HepG2 (cell line): ENCODE measurements around the gene ZNF444.
"Not testable (repeated sequence)": the region's sequence is repeated elsewhere in the genome, so short reads cannot be mapped to it uniquely, and the experiment has no call there.

Experiments used
- CTCF ChIP-seq: sonication (generic); formaldehyde crosslinking; IDR thresholded peaks from 2 replicates; pipeline ENCODE4 v1.5.0; 2020; ENCODE audit warnings: mild to moderate bottlenecking, missing genetic modification reagents, moderate library complexity
- EED ChIP-seq: sonication (generic); formaldehyde crosslinking; IDR thresholded peaks from 2 replicates; pipeline ENCODE4 v1.5.0; 2020; ENCODE audit warnings: mild to moderate bottlenecking, missing genetic modification reagents
- ZC3H4 ChIP-seq: sonication (generic); formaldehyde crosslinking; IDR thresholded peaks from 2 replicates; pipeline ENCODE4 v1.4.0; 2020; ENCODE audit warnings: missing genetic modification reagents, borderline replicate concordance
- ZNF468 ChIP-seq: sonication (generic); formaldehyde crosslinking; IDR thresholded peaks from 2 replicates; pipeline ENCODE4 v1.8.0; 2022; ENCODE audit warnings: mild to moderate bottlenecking, moderate library complexity, missing genetic modification reagents
- ZNF614 ChIP-seq: IDR thresholded peaks from 2 replicates; pipeline ENCODE4 v1.6.1; 2018; ENCODE audit warnings: missing biosample characterization, missing genetic modification reagents, inconsistent platforms, borderline replicate concordance

DNA sequence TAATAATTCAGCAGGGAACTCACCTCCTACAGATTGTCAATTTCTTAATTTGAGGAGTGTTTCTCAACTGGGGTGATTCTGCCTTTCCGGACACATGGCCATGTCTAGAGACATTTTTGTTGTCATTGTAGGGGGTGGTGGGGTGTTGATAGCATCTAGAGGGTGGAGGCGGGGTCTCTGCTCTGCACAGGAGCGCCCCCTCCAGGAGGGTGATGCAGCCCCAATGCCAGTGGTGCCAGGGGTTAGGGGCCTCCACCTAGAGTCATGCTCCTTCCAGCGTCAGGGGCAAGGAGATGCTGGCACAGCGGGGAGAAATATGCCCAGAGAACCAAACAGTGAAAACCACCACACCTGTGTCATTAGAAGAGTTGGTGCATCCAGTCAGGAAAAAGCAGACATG, 66.5 kb downstream of the ZNF444 start:
- not testable (repeated sequence) for TF ChIP-seq CTCF (CRISPR knock-in tag); ZNF614 (CRISPR knock-in tag); EED (CRISPR knock-in tag); ZNF468; ZC3H4 (CRISPR knock-in tag)
